Trophoblast cell (in vitro differentiated cells and primary cell): Measurements from ENCODE around the gene CPNE4.

Source experiments
- DNase-seq, 2 donors: peaks; one replicate each; pipeline ENCODE4 v3.0.0-alpha.2; 2016
- H2AFZ ChIP-seq: 2 replicates; pipeline ENCODE4 v1.6.1; 2013; ENCODE audit warnings: low read length, moderate library complexity, mild to moderate bottlenecking; ENCODE audit not compliant: insufficient read depth, poor library complexity
- H2AK5ac ChIP-seq: 2 replicates; pipeline ENCODE4 v1.6.1; 2013; ENCODE audit warnings: mild to moderate bottlenecking, low read length
- H2BK120ac ChIP-seq: 2 replicates; pipeline ENCODE4 v1.6.1; 2013; ENCODE audit warnings: low read length, mild to moderate bottlenecking, moderate library complexity; ENCODE audit not compliant: insufficient read depth, poor library complexity
- H2BK12ac ChIP-seq: 2 replicates; pipeline ENCODE4 v1.6.1; 2013; ENCODE audit warnings: mild to moderate bottlenecking, low read length, moderate library complexity
- H2BK5ac ChIP-seq: 2 replicates; pipeline ENCODE4 v1.6.1; 2013; ENCODE audit warnings: low read length, low read depth, moderate library complexity, mild to moderate bottlenecking; ENCODE audit not compliant: poor library complexity
- H3K14ac ChIP-seq: 2 replicates; pipeline ENCODE4 v1.6.1; 2013; ENCODE audit warnings: mild to moderate bottlenecking, low read length
- H3K18ac ChIP-seq: 2 replicates; pipeline ENCODE4 v1.6.1; 2013; ENCODE audit warnings: mild to moderate bottlenecking, low read length
- H3K23ac ChIP-seq: 2 replicates; pipeline ENCODE4 v1.6.1; 2013; ENCODE audit warnings: low read length
- H3K27ac ChIP-seq: 2 replicates; pipeline ENCODE4 v1.5.1; 2013; ENCODE audit warnings: low read depth, mild to moderate bottlenecking, inconsistent platforms, low read length, moderate library complexity
- H3K27me3 ChIP-seq: 2 replicates; pipeline ENCODE4 v1.6.1; 2013; ENCODE audit warnings: inconsistent platforms, mild to moderate bottlenecking, low read length, moderate library complexity; ENCODE audit not compliant: insufficient read depth
- H3K36me3 ChIP-seq, 2 experiments: 1 replicate in 1 of 2; 2 replicates in 1 of 2; pipeline ENCODE4 v1.6.1; 2013; ENCODE audit warnings: low read length in 2 of 2, mild to moderate bottlenecking in 2 of 2, moderate library complexity in 1 of 2; ENCODE audit not compliant: insufficient read depth in 2 of 2, control insufficient read depth in 1 of 2
- H3K4ac ChIP-seq: 2 replicates; pipeline ENCODE4 v1.6.1; 2013; ENCODE audit warnings: low read depth, mild to moderate bottlenecking, low read length, moderate library complexity
- H3K4me1 ChIP-seq, 2 experiments: 1 replicate in 1 of 2; 2 replicates in 1 of 2; pipeline ENCODE4 v1.6.1; 2013; ENCODE audit warnings: low read length in 2 of 2, mild to moderate bottlenecking in 2 of 2, moderate library complexity in 1 of 2; ENCODE audit not compliant: insufficient read depth in 2 of 2, control insufficient read depth in 1 of 2
- H3K4me2 ChIP-seq: 2 replicates; pipeline ENCODE4 v1.6.1; 2013; ENCODE audit warnings: inconsistent platforms, mild to moderate bottlenecking, low read length, moderate library complexity
- H3K4me3 ChIP-seq: 2 replicates; pipeline ENCODE4 v1.5.1; 2013; ENCODE audit warnings: mild to moderate bottlenecking, low read depth, low read length, inconsistent platforms
- H3K79me1 ChIP-seq: one replicate; pipeline ENCODE4 v1.6.1; 2013; ENCODE audit warnings: low read length
- H3K79me2 ChIP-seq: 2 replicates; pipeline ENCODE4 v1.6.1; 2013; ENCODE audit warnings: low read length, mild to moderate bottlenecking; ENCODE audit not compliant: control insufficient read depth, insufficient read depth, poor library complexity
- H3K9ac ChIP-seq: 2 replicates; pipeline ENCODE4 v1.6.1; 2013; ENCODE audit warnings: mild to moderate bottlenecking, low read length
- H3K9me3 ChIP-seq: 2 replicates; pipeline ENCODE4 v1.6.1; 2013; ENCODE audit warnings: low read depth, mild to moderate bottlenecking, control low read depth, inconsistent platforms, low read length; ENCODE audit not compliant: insufficient read depth
- H4K12ac ChIP-seq: 2 replicates; pipeline ENCODE4 v1.6.1; 2013; ENCODE audit warnings: low read depth, mild to moderate bottlenecking, low read length, moderate library complexity
- H4K8ac ChIP-seq: 2 replicates; pipeline ENCODE4 v1.6.1; 2013; ENCODE audit warnings: low read depth, mild to moderate bottlenecking, low read length, moderate library complexity
- H4K91ac ChIP-seq: one replicate; pipeline ENCODE4 v1.6.1; 2013; ENCODE audit warnings: low read depth, mild to moderate bottlenecking, low read length, moderate library complexity
- WGBS: extraction: QIAGEN DNeasy Blood & Tissue Kit; methylation state at CpG from one replicate; pipeline ENCODE4 v1.1.7; 2013; ENCODE audit warnings: missing lambda C conversion rate; ENCODE audit not compliant: insufficient read length, insufficient coverage; ENCODE audit errors: extremely low coverage; 5-methylcytosine and 5-hydroxymethylcytosine counted together

The CPNE4 gene

DNA sequence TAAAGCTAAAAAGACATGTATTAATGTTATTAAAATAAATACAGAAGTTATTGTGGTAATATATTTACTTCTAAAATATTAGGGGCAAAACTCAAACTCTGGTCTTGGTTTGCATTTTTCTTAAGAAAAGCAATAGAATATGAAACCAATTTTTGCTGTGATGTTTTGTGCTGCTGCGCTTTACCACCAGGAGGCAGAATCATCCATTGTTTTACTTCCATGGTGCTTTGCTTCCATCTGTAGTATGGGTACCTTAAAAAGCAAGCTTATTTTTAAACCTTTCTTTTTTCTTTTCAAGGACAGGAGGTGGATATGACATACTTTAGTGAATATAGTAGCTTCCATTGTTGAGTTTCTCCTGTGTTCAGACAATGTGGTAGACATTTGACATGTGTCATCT is 485.5 kb downstream of the CPNE4 start:
- no peak overlapping the region for H4K91ac ChIP-seq
- no peak overlapping the region for H3K9ac ChIP-seq
- no peaks in the 10 kb centered on the region for H3K79me2 ChIP-seq
- H3K4me1 ChIP-seq: no peaks in the 10 kb centered on the region
- H3K27ac ChIP-seq: no peak overlapping the region
- no peaks in the 10 kb centered on the region for H3K79me1 ChIP-seq
- H2AFZ ChIP-seq: no peak overlapping the region
- no peaks in the 10 kb centered on the region for H3K9me3 ChIP-seq
- H3K4me2 ChIP-seq: no peak overlapping the region
- H3K18ac ChIP-seq: no peak overlapping the region
- no peak overlapping the region for H4K12ac ChIP-seq
- no peaks in the 10 kb centered on the region for H3K36me3 ChIP-seq
- H3K27me3 ChIP-seq: no peaks in the 10 kb centered on the region
- no peak overlapping the region for H3K4ac ChIP-seq
- H2AK5ac ChIP-seq: no peak overlapping the region
- no peak overlapping the region for H2BK5ac ChIP-seq
- no peak overlapping the region for H2BK120ac ChIP-seq
- no peak overlapping the region for H3K14ac ChIP-seq
- no peak overlapping the region for H3K23ac ChIP-seq
- H4K8ac ChIP-seq: no peak overlapping the region
- H3K4me3 ChIP-seq: no peak overlapping the region
- peak in 1 of 2 donors; percentile 64 for DNase-seq
- no CpG with 5 or more reads among the region's 1 CpG for WGBS
- no peak overlapping the region for H2BK12ac ChIP-seq

GRCh38 chr3:131547585-131547984 is 487.2 kb downstream of the CPNE4 start:
- Histone ChIP-seq H3K27ac (no peak overlapping the region), H3K27me3 (no peaks in the 10 kb centered on the region), H3K14ac (no peak overlapping the region), H3K4me3 (no peak overlapping the region), H4K91ac (no peak overlapping the region), H3K4me1 (peaks cover 2 to 4% of the 10 kb centered on the region in 2 experiments), H3K4me2 (no peak overlapping the region), H2BK5ac (no peak overlapping the region), H3K4ac (no peak overlapping the region), H3K79me2 (no peaks in the 10 kb centered on the region), H3K18ac (no peak overlapping the region), H4K12ac (no peak overlapping the region), H3K36me3 (no peaks in the 10 kb centered on the region), H2AK5ac (no peak overlapping the region), H2BK120ac (no peak overlapping the region), H3K79me1 (no peaks in the 10 kb centered on the region), H4K8ac (no peak overlapping the region), H2BK12ac (no peak overlapping the region), H2AFZ (no peak overlapping the region), H3K9me3 (no peaks in the 10 kb centered on the region), H3K9ac (no peak overlapping the region), H3K23ac (no peak overlapping the region)
- DNase-seq: no peak
- no CpG with 5 or more reads among the region's 1 CpG for WGBS

GRCh38 chr3:131546441-131546840 is 488.4 kb downstream of the CPNE4 start:
- no peak overlapping the region for H3K9ac ChIP-seq
- no peak overlapping the region for H2AFZ ChIP-seq

GRCh38 chr3:131544557-131544956 is 490.3 kb downstream of the CPNE4 start:
- WGBS: no CpG with 5 or more reads among the region's 2 CpGs
- Histone ChIP-seq H3K23ac (no peak overlapping the region), H3K27me3 (no peaks in the 10 kb centered on the region)

More at GRCh38 chr3:131546441-131546840, 488.4 kb downstream of the CPNE4 start:
- H4K8ac ChIP-seq: no peak overlapping the region
- no peaks in the 10 kb centered on the region for H3K79me2 ChIP-seq
- H2BK12ac ChIP-seq: no peak overlapping the region
- no peak overlapping the region for H3K27ac ChIP-seq
- no peaks in the 10 kb centered on the region for H3K9me3 ChIP-seq
- DNase-seq: no peak
- no peaks in the 10 kb centered on the region for H3K79me1 ChIP-seq
- H3K23ac ChIP-seq: no peak overlapping the region
- no peak overlapping the region for H2BK120ac ChIP-seq
- no peak overlapping the region for H3K4me2 ChIP-seq
- H3K4me1 ChIP-seq: peaks cover 2 to 4% of the 10 kb centered on the region in 2 experiments
- H3K4me3 ChIP-seq: no peak overlapping the region
- H3K18ac ChIP-seq: no peak overlapping the region
- H2BK5ac ChIP-seq: no peak overlapping the region
- no peak overlapping the region for H2AK5ac ChIP-seq
- H3K36me3 ChIP-seq: no peaks in the 10 kb centered on the region
- no peak overlapping the region for H4K12ac ChIP-seq
- no peak overlapping the region for H3K14ac ChIP-seq
- H3K4ac ChIP-seq: no peak overlapping the region
- no peak overlapping the region for H4K91ac ChIP-seq
- H3K27me3 ChIP-seq: no peaks in the 10 kb centered on the region

More at GRCh38 chr3:131544557-131544956, 490.3 kb downstream of the CPNE4 start:
- no peak overlapping the region for H2AK5ac ChIP-seq
- H3K9me3 ChIP-seq: no peaks in the 10 kb centered on the region
- H3K36me3 ChIP-seq: no peaks in the 10 kb centered on the region
- no peak overlapping the region for H2BK5ac ChIP-seq
- H3K27ac ChIP-seq: no peak overlapping the region
- peak overlapping the region; percentile 49 for H2BK12ac ChIP-seq
- peaks cover 2 to 4% of the 10 kb centered on the region in 2 experiments for H3K4me1 ChIP-seq
- no peak overlapping the region for H2BK120ac ChIP-seq
- H3K79me2 ChIP-seq: no peaks in the 10 kb centered on the region
- no peak overlapping the region for H3K9ac ChIP-seq
- H4K8ac ChIP-seq: no peak overlapping the region
- no peaks in the 10 kb centered on the region for H3K79me1 ChIP-seq
- H3K14ac ChIP-seq: no peak overlapping the region
- no peak overlapping the region for H2AFZ ChIP-seq
- no peak overlapping the region for H3K18ac ChIP-seq
- H4K12ac ChIP-seq: no peak overlapping the region
- no peak overlapping the region for H4K91ac ChIP-seq
- H3K4ac ChIP-seq: no peak overlapping the region
- DNase-seq: peak; percentile 30 to 51
- H3K4me3 ChIP-seq: no peak overlapping the region
- H3K4me2 ChIP-seq: no peak overlapping the region
